HG03175 (cell line): Measurements from ENCODE around the gene LRR1.
"Not testable (repeated sequence)": the region's sequence is repeated elsewhere in the genome, so short reads cannot be mapped to it uniquely, and the experiment has no call there.

ENCODE experiments used
- ATAC-seq: cut with Tn5 transposase; IDR thresholded peaks from one replicate; pipeline ENCODE4 v1.9.1; 2021; ENCODE audit warnings: mild to moderate bottlenecking, moderate library complexity; ENCODE audit not compliant: unreplicated experiment

Gene LRR1

GRCh38 chr14:49623941-49624839, 25.4 kb downstream of the LRR1 start:
- no peak for ATAC-seq

- ATAC-seq, result peak; percentile 79
Observed at GRCh38 chr14:49633640-49634546, 35.2 kb downstream of the LRR1 start.

DNA sequence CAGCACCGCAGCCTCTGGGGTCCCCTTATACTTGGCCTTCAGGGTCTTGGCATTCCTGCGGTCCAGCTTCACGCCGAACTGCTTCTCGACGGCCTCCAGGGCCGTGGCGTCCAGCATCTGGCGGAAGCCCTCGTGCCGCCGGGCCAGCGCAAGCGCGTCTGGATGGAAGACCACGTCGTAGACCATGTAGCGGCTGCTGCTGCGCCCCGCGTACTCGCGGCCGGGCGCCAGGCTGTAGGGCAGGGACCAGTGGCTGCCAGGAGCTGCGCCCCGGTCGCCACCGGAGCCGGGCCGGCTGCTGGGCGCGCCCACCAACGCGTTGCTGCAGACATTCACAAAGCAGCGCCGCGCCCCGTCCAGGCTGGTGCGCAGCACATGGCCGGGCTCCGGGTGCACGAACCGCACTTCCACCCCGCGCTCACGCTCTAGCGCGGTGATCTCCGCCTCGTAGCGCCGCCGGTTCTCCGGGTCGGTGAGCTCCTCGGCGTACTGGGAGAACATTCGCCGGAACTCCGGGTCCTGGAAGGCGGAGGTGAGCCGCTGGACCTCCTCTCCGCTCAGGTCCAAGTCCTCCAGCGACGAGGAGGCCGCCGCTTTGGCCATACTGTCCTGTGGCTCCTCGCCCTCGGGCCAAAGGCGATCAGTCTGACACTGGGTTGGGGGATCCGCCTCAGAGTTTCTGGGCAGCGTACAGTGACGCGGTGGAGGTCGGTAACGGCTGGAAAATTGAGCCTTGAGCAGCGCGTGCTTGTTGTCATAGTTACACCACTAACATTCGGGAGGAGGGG, 36.0 kb downstream of the LRR1 start, which contains the start of gene DNAAF2:
Gene DNAAF2, minus strand, starts transcription at position 698 of the 788 bp plus-strand sequence. Its CDS starts 95 bp downstream, at position 603.
- ATAC-seq, result peak; percentile 35

DNA sequence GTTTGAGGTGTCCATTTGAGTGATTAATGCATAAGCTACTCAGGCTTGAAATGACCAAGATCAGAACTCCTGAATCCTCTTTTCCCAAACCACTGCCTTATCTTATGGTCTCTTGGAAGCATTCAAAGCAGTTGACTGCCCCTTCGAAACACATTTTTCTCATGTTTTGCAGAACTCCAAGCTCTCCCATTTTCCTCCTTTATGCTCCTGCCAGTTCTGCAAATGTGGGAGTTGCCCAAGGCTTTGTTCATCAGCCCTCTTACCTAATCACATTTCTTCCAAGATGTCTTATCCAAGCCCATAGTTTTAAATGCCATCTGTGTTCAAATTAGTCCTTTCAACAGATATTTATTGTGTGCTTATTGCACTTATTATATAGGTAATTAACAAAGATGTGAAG, 38.1 kb downstream of the LRR1 start:
- no peak for ATAC-seq

DNA sequence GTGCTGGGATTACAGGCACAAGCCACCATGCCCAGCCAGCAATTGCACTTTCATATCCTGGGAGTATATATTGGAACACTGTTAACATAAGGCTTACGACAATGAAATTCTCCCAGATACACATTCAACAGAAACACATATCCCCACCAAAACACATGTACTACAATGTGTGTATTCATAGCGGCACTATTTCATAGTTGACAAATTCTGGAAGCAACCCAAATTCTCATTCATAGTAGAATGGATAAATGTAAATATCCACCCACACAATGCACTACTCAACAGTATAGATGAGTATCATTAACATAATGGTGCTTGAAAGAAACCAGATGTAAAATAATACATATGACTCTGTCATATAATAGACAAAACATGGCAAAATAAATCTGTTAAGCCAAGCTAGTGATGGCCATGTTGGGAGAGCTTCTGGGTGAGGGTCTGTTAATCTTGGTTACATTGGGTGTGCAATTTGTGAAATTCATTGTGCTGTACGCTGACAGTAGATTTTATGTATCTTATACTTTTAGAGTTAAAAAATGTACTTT, 38.9 kb downstream of the LRR1 start:
- no peak for ATAC-seq

DNA sequence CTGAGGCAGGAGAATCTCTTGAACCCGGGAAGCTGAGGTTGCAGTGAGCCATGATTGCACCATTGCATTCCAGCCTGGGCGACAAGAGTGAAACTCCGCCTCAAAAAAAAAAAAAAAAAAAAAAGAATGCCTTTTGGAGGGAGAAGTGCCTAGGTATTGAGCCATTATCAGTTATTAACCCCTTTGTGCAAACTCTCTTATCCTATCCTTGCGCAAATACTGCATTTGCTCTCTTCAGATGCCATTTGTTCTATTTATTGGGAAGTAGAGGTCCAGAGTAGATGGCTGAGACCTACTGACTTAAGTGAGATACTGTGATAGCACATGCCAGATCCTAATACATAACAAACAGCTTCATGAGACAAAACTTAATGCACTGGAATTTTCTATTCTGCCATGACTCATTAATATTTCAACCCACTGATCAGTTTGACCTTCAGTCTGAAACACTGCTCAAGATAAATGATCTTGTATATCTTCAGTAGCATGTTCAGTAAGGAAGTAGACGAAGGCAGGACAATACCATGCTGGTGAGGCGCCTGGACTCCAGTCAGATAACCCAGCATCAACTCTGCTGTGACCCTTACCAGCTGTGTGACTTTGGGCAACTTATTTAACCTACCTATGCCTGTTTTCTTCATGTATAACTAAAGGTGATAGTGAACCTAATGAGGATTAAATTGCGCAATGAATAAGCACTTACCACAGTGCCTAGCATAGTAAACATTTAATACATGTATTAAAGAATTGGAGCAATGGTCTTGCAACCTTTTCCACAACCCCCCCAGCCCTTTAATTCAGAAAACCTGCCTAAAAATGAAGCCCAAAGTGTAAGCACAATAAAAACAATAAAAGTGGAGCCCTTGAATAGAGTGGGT, 42.0 kb downstream of the LRR1 start:
- ATAC-seq, result no peak

DNA sequence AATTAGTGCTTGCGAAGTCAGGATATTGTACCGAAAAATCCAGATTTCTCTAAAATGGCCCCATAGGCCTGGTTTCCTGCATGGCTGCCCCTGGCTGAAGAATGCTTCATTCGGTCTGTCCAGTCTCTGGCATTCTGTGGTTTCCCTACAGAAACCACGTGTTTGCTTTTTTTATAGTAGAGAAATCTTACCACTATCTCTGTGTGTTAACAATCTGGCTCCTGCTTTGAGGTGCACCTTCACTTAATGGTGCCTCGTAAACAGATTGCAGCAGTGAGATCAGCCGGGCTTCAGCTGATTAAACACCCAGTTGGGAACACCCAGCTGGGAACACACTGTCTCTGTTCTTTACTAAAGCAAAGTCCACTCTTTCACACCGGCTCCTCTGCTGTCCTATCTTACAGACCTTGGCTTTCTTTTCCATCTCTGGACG, 43.0 kb downstream of the LRR1 start:
- no peak for ATAC-seq

GRCh38 chr14:49642163-49642562, 43.4 kb downstream of the LRR1 start:
- no peak for ATAC-seq

DNA sequence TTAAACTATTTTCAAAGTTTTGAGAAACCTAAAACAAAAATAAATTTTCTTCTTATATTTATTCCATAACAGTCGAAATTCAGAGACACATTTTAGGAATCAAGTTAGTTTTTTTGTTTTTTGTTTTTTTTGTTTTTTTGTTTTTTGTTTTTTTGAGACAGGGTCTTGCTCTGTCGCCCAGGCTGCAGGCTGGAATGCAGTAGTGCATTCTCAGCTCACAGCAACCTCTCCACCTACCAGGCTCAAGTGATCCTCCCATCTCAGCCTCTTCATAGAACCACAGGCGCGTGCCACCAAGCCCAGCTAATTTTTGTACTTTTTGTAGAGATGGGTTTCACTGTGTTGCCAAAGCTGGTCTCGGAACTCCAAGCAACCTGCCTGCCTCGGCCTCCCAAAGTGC, 54.8 kb downstream of the LRR1 start:
- no peak for ATAC-seq

GRCh38 chr14:49654511-49654910, 55.8 kb downstream of the LRR1 start:
- no peak for ATAC-seq

GRCh38 chr14:49657500-49657899, 58.8 kb downstream of the LRR1 start:
- not testable (repeated sequence) for ATAC-seq

DNA sequence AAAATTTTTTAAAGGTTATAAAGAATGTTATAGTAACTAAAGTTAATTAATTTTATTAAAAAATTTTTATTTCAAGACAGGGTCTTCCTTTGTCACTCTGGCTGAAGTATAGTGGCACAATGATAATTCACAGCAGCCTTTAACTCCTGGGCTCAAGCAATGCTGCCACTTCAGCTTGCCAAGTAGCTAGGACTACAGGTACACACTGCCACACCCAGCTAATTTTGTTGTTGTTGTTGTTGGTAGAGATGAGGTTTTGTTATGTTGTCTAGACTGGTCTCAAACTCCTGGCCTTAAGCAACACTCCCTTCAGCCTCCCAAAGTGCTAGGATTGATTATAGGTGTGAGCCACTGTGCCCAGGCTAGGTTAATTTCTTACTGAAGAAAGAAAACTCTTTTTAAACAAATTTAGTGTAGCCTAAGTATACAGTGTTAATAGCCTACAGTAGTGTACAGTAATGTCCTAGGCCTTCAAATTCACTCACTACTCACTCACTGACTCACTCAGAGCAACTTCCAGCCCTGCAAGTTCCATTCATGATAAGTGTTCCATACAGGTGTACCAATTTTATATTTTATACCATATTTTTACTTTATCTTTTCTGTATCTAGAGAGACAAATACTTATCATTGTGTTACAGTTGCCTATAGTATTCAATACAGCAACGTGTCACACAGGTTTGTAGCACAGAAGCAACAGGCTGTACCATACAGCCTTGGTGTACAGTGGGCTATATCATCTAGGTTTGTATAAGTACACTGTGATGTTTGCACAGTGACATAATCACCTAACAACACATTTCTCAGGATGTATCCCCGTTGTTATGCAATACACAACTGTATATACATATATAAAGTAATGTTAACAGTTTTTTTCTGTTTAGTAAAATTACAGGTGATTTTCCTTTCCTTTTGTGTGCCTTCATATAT, 61.1 kb downstream of the LRR1 start:
- ATAC-seq, result no peak
